Activated gamma-delta T cell treated with anti-CD3 and anti-CD28 coated beads, Interleukin-2, amount 50 U/mL, for 16 hours (primary cell): ENCODE data around the gene HBP1.
"Not testable (repeated sequence)": the region's sequence is repeated elsewhere in the genome, so short reads cannot be mapped to it uniquely, and the experiment has no call there.

Experiments used
- DNase-seq: peaks from one replicate; pipeline ENCODE4 v3.0.0-alpha.2; 2020; ENCODE audit warnings: low read depth

HBP1 gene

GRCh38 chr7:107155726-107156125 lies 13.1 kb upstream of the HBP1 start:
- DNase-seq, result not testable (repeated sequence)

DNA sequence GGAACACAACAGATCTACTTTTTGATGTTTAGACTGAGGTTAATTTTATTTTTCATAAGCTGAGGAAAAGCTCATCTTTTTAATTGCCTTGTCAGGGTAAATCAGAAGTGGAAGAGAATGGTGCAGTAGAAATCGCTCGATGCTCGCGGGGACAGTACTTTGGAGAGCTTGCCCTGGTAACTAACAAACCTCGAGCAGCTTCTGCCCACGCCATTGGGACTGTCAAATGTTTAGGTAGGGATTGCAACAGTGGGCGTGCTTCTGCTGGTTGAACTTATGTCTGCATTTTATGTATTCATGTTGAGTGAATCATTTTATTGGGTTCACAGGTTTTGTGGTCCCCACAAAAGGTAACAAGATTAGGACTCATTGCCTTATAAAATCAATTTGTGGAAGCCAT lies 11.7 kb upstream of the HBP1 start:
- no peak for DNase-seq

GRCh38 chr7:107158028-107158427 lies 10.8 kb upstream of the HBP1 start:
- DNase-seq, result no peak

DNA sequence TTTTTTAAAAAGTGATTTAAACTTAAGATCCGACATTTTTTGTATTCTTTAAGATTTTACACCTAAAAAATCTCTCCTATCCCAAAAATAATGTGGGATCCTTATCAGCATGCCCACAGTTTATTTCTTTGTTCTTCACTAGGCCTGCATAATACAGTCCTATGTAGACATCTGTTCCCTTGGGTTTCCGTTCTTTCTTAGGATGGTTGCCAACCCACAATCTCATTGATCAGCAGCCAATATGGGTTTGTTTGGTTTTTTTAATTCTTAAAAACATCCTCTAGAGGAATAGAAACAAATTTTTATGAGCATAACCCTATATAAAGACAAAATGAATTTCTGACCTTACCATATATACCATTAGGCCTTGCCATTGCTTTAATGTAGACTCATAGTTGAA lies 8.4 kb upstream of the HBP1 start:
- no peak for DNase-seq

DNA sequence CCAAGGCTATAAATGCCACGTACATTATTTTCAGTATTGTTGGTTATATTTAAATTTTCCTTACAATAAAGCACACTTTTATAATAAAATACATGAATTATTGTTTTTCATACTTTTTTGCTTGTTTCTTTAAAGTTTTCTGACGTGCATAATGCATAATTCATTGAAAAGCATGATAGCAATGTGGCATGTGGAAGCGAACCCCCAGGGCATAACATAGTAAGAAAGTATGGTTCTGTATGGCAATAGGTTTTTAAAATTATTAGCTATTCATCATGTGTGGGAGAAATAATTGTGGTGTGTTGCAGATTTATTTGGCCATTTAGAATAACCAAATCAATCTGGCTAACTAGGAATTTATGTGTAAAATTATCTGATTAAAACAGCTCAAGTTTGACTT lies 7.4 kb upstream of the HBP1 start:
- no peak for DNase-seq

GRCh38 chr7:107162475-107162874 lies 6.3 kb upstream of the HBP1 start:
- DNase-seq, result no peak

- DNase-seq, result no peak
Observed at GRCh38 chr7:107164092-107164491, 4.7 kb upstream of the HBP1 start.

- DNase-seq, result no peak
Observed at GRCh38 chr7:107165341-107165740, 3.5 kb upstream of the HBP1 start.

DNA sequence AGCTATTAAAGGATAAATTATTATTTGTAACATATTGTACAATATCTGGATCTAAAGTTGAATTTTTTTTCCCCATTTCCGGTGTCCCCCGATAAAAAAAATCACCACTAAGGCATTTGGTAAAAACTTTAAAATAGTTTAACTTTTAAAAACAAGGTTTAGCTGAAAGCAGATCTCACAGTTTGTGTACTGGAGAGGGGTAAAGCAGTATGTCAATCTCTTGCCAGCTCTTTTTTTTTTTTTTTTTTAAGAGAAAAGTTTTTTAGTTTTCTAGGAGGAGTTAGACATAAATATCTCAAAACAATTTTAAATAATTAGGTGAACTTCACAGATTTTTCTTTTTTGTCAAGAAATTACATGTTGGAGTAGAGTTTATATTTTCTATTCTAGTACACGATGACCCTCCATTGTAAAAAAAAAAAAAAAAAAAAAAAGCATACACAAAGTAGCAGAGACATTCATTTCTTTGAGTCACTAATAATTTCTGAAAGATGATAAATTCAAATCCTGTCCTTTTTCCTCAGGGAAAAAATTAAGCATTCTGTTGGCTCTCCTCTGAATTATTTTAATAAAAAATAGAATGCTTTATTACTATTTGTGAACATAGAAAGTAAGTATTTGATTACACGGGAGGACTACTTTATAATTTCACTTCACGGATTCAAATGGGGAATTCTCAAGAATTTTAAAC lies 1.9 kb upstream of the HBP1 start:
- no peak for DNase-seq

- DNase-seq, result peak; percentile 51
Observed at GRCh38 chr7:107167483-107168232, 1.1 kb upstream of the HBP1 start.

GRCh38 chr7:107169120-107170050 lies 582 bp downstream of the HBP1 start:
- peak; percentile 79 for DNase-seq

DNA sequence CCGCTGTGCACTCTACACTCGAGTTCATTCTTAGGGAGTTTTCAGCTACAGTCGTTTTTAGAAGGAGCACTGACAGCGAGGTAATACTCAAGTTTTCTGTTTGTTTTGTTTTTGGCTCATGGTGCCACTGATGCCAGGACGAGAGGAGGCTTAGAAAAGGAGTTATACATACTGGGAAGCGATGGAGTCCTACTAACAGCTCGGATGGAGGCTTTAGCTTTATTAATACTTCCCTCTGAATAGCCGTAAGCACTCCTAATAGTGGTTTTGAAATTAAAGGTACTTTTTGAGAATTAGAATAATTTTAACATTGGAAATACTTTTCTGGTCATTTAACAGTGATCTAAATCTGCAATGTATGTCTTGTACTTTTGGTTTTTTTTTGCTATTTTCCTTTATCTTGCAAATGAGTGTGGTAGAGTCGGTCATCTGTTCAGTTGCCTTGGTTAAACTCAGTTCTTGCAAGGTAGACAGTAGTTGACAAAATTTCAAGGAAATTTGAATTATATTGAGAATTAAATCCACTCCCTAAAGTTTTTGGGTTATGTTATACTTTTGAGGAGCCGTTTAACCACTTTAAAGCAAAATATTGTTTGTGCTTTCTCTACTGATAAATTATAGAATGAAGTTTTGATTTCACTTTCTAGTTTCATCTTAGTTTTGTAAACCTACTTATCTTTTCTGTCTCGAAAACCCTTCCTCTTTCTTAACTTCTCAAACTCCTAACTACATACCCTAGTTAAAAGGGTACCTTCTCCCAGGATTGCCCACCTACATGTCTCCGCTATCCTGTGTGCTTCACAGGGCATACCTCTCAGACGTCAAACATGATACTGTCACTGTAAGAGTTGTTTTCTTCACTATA lies 1.5 kb downstream of the HBP1 start:
- no peak for DNase-seq

DNA sequence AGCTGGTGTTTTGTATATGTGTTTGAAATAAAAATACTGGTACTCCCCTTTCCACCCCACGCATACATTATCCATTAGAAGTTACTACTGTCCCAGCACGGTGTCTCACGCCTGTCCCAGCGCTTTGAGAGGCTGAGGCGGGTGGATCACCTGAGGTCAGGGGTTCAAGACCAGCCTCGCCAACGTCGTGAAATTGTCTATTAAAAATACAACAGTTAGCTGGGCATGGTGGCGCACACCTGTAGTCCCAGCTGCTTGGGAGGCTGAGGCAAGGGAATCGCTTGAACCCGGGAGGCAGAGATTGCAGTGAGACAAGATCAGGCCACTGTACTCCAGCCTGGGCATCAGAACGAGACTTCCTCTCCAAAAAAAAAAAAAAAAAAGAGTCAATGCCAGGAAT lies 2.7 kb downstream of the HBP1 start:
- DNase-seq, result no peak

- DNase-seq, result no peak
Observed at GRCh38 chr7:107172276-107173032, 3.7 kb downstream of the HBP1 start.

GRCh38 chr7:107173191-107173590 lies 4.4 kb downstream of the HBP1 start:
- no peak for DNase-seq

GRCh38 chr7:107173691-107174406 lies 5.0 kb downstream of the HBP1 start:
- DNase-seq, result no peak

GRCh38 chr7:107179326-107180164 lies 10.7 kb downstream of the HBP1 start:
- no peak for DNase-seq

- DNase-seq, result peak; percentile 67
Observed at GRCh38 chr7:107180378-107180777, 11.6 kb downstream of the HBP1 start.

- DNase-seq, result no peak
Observed at GRCh38 chr7:107181172-107181571, 12.4 kb downstream of the HBP1 start.
